KMS-11 (cell line): Measurements from ENCODE around the gene SLC36A2.

Experiments
- H2AFZ ChIP-seq: fragments of 200-600 bp; sonication (generic); 2 replicates; pipeline ENCODE4 v1.6.1; 2016; ENCODE audit warnings: antibody characterized with exemption, mixed run types, low read depth
- H3K27ac ChIP-seq: fragments of 200-600 bp; sonication (generic); 2 replicates; pipeline ENCODE4 v1.6.1; 2016; ENCODE audit warnings: mild to moderate bottlenecking, mixed run types
- H3K27me3 ChIP-seq: fragments of 200-600 bp; sonication (generic); 2 replicates; pipeline ENCODE4 v1.6.1; 2017; ENCODE audit warnings: mild to moderate bottlenecking, low read depth, mixed run types, moderate library complexity; ENCODE audit not compliant: insufficient read depth
- H3K36me3 ChIP-seq: fragments of 200-600 bp; sonication (generic); 2 replicates; pipeline ENCODE4 v1.6.1; 2017; ENCODE audit warnings: mild to moderate bottlenecking, mixed run types; ENCODE audit not compliant: insufficient read depth
- H3K4me1 ChIP-seq: fragments of 200-600 bp; sonication (generic); 2 replicates; pipeline ENCODE4 v1.6.1; 2016; ENCODE audit warnings: mild to moderate bottlenecking, low read depth, mixed run types; ENCODE audit not compliant: poor library complexity, severe bottlenecking
- H3K4me2 ChIP-seq: fragments of 200-600 bp; sonication (generic); 2 replicates; pipeline ENCODE4 v1.7.0; 2016; ENCODE audit warnings: mild to moderate bottlenecking, mixed run types
- H3K4me3 ChIP-seq: fragments of 200-600 bp; sonication (generic); IDR thresholded peaks from 2 replicates; pipeline ENCODE4 v1.6.1; 2017; ENCODE audit warnings: low read depth, low read length, mixed read lengths; ENCODE audit not compliant: insufficient read depth
- H3K79me2 ChIP-seq: fragments of 200-600 bp; sonication (generic); 2 replicates; pipeline ENCODE4 v1.6.1; 2016; ENCODE audit warnings: low read depth, mixed run types; ENCODE audit not compliant: insufficient read depth
- H3K9ac ChIP-seq: fragments of 200-600 bp; sonication (generic); 2 replicates; pipeline ENCODE4 v1.6.1; 2016; ENCODE audit warnings: mild to moderate bottlenecking, mixed run types
- H4K20me1 ChIP-seq: fragments of 200-600 bp; sonication (generic); 2 replicates; pipeline ENCODE4 v1.6.1; 2016; ENCODE audit warnings: mild to moderate bottlenecking, mixed run types; ENCODE audit not compliant: insufficient read depth
- CTCF ChIP-seq: fragments of 200-600 bp; sonication (generic); conservative IDR thresholded peaks from 2 replicates; pipeline ENCODE4 v1.6.1; 2017; ENCODE audit warnings: low read depth, mild to moderate bottlenecking, antibody characterized with exemption, low read length, moderate library complexity, mixed read lengths

Gene SLC36A2

GRCh38 chr5:151347369-151347768 lies at the start of gene SLC36A2:
Gene SLC36A2, minus strand, starts transcription at chr5:151347559. Its CDS starts 99 bp downstream, at chr5:151347460.
- Histone ChIP-seq H3K4me1 (no peaks in the 10 kb centered on the region), H3K79me2 (no peaks in the 10 kb centered on the region), H3K4me3 (no peak within 1 kb of the TSS), H3K9ac (no peak within 1 kb of the TSS), H3K27ac (no peak within 1 kb of the TSS), H3K27me3 (no peaks in the 10 kb centered on the region), H2AFZ (no peak within 1 kb of the TSS), H4K20me1 (no peaks in the 10 kb centered on the region), H3K36me3 (no peaks in the 10 kb centered on the region), H3K4me2 (no peak within 1 kb of the TSS)
- TF ChIP-seq CTCF = no peak

GRCh38 chr5:151388960-151389359 lies 41.6 kb upstream of the SLC36A2 start:
- Histone ChIP-seq H3K27ac (no peak overlapping the region), H2AFZ (no peak overlapping the region), H3K36me3 (no peaks in the 10 kb centered on the region), H3K4me2 (no peak overlapping the region), H3K4me1 (no peaks in the 10 kb centered on the region), H3K79me2 (no peaks in the 10 kb centered on the region), H3K9ac (no peak overlapping the region), H3K27me3 (no peaks in the 10 kb centered on the region), H4K20me1 (no peaks in the 10 kb centered on the region), H3K4me3 (no peak overlapping the region)
- TF ChIP-seq CTCF = no peak

- no peak overlapping the region for H3K4me3 ChIP-seq
- no peak overlapping the region for H2AFZ ChIP-seq
- no peaks in the 10 kb centered on the region for H3K4me1 ChIP-seq
- no peak overlapping the region for H3K9ac ChIP-seq
- H3K27me3 ChIP-seq = no peaks in the 10 kb centered on the region
- no peaks in the 10 kb centered on the region for H3K36me3 ChIP-seq
- no peak for TF ChIP-seq CTCF
- no peak overlapping the region for H3K27ac ChIP-seq
- no peaks in the 10 kb centered on the region for H4K20me1 ChIP-seq
- no peak overlapping the region for H3K4me2 ChIP-seq
- no peaks in the 10 kb centered on the region for H3K79me2 ChIP-seq
Measured at GRCh38 chr5:151384106-151384505, 36.7 kb upstream of the SLC36A2 start.

GRCh38 chr5:151383011-151383410 lies 35.7 kb upstream of the SLC36A2 start:
- no peak overlapping the region for H2AFZ ChIP-seq
- no peaks in the 10 kb centered on the region for H3K79me2 ChIP-seq
- H4K20me1 ChIP-seq = no peaks in the 10 kb centered on the region
- H3K9ac ChIP-seq = no peak overlapping the region
- H3K4me3 ChIP-seq = no peak overlapping the region
- no peaks in the 10 kb centered on the region for H3K4me1 ChIP-seq
- no peak overlapping the region for H3K27ac ChIP-seq
- no peak overlapping the region for H3K4me2 ChIP-seq
- TF ChIP-seq CTCF = no peak
- no peaks in the 10 kb centered on the region for H3K36me3 ChIP-seq
- no peaks in the 10 kb centered on the region for H3K27me3 ChIP-seq
